Activated naive CD8-positive, alpha-beta T cell treated with anti-CD3 and anti-CD28 coated beads, Interleukin-2, amount 50 U/mL, for 24 hours (primary cell): ENCODE data around the gene ZBED5.
"Not testable (repeated sequence)": the region's sequence is repeated elsewhere in the genome, so short reads cannot be mapped to it uniquely, and the experiment has no call there.

Experiments
- ATAC-seq: fragments of 150-1000 bp; cut with Tn5 transposase; one replicate; pipeline ENCODE4 v1.10.0; 2021
- DNase-seq: peaks from one replicate; pipeline ENCODE4 v3.0.0; 2021
- H3K27ac Mint-ChIP-seq: one replicate; pipeline ENCODE4 v1.8.0; 2021; ENCODE audit warnings: mild to moderate bottlenecking, mixed read lengths
- H3K27me3 Mint-ChIP-seq: one replicate; pipeline ENCODE4 v1.8.0; 2021; ENCODE audit warnings: mixed read lengths
- H3K36me3 Mint-ChIP-seq: one replicate; pipeline ENCODE4 v1.8.0; 2021; ENCODE audit warnings: low read depth, mixed read lengths
- H3K4me1 Mint-ChIP-seq: one replicate; pipeline ENCODE4 v1.8.0; 2021; ENCODE audit warnings: mixed read lengths
- H3K4me3 Mint-ChIP-seq: one replicate; pipeline ENCODE4 v1.8.0; 2021; ENCODE audit warnings: mild to moderate bottlenecking, moderate library complexity, mixed read lengths
- H3K9me3 Mint-ChIP-seq: one replicate; pipeline ENCODE4 v1.8.0; 2021; ENCODE audit warnings: mixed read lengths

The ZBED5 gene

GRCh38 chr11:10891151-10891720 lies 33.4 kb upstream of the ZBED5 start:
- ATAC-seq (no peak), DNase-seq (no peak)
- H3K27ac Mint-ChIP-seq: no peak overlapping the region
- no peaks in the 10 kb centered on the region for H3K4me1 Mint-ChIP-seq
- peaks cover 4% of the 10 kb centered on the region for H3K36me3 Mint-ChIP-seq
- H3K4me3 Mint-ChIP-seq: no peak overlapping the region
- H3K27me3 Mint-ChIP-seq: no peaks in the 10 kb centered on the region
- peaks cover 12% of the 10 kb centered on the region for H3K9me3 Mint-ChIP-seq

DNA sequence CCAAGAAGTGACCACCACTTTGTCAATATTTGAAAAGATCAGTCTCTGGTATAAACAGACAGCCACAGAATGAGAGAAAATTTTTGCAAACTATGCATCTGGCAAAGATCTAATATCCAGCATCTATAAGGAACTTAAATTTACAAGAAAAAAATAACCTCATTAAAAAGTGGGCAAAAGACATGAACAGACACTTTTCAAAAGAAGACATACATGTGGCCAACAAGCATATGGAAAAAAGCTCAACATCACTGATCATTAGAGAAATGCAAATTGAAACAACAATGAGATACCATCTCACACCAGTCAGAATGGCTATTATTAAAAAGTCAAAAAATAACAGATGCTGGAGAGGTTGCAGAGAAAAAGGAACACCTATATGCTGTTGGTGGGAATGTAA lies 32.2 kb upstream of the ZBED5 start:
- H3K36me3 Mint-ChIP-seq, H3K27ac Mint-ChIP-seq, H3K4me1 Mint-ChIP-seq, H3K27me3 Mint-ChIP-seq, ATAC-seq, DNase-seq, H3K4me3 Mint-ChIP-seq: not testable (repeated sequence)
- H3K9me3 Mint-ChIP-seq: peaks cover 12% of the 10 kb centered on the region

DNA sequence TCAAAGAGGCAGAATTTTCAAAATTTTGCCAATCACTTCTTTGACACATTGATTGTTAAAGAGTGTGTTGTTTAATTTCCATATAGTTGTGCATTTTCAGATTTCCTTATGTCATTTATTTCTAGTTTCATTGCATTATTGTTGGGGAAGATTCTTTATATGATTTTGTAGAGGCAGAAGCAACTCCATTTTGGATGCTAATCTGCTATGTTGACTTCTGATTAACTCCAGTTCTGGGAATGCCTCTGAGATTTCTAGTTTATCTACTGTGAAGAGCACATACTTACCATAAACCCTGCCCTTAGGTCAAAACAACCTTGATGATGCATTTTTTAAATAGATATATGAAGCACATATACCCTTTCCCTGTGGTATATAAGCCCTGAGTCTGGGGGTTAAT lies 29.5 kb upstream of the ZBED5 start:
- Mint-ChIP-seq H3K36me3 (peaks cover 4% of the 10 kb centered on the region), H3K27me3 (no peaks in the 10 kb centered on the region), H3K27ac (no peak overlapping the region), H3K4me1 (no peaks in the 10 kb centered on the region), H3K4me3 (no peak overlapping the region), H3K9me3 (peaks cover 17% of the 10 kb centered on the region)
- ATAC-seq: no peak
- DNase-seq: no peak

- H3K27ac Mint-ChIP-seq: no peak overlapping the region
These were observed 28.9 kb upstream of the ZBED5 start for GRCh38 chr11:10886652-10887250.

GRCh38 chr11:10885703-10886363 lies 28.0 kb upstream of the ZBED5 start:
- H3K27me3 Mint-ChIP-seq: no peaks in the 10 kb centered on the region
- no peak overlapping the region for H3K4me3 Mint-ChIP-seq
- DNase-seq (no peak), ATAC-seq (no peak)
- H3K9me3 Mint-ChIP-seq: peaks cover 16% of the 10 kb centered on the region
- H3K4me1 Mint-ChIP-seq: no peaks in the 10 kb centered on the region
- no peak overlapping the region for H3K27ac Mint-ChIP-seq
- peaks cover 4% of the 10 kb centered on the region for H3K36me3 Mint-ChIP-seq

More at GRCh38 chr11:10886652-10887250, 28.9 kb upstream of the ZBED5 start:
- no peaks in the 10 kb centered on the region for H3K4me1 Mint-ChIP-seq
- H3K36me3 Mint-ChIP-seq: peaks cover 4% of the 10 kb centered on the region
- DNase-seq (no peak), ATAC-seq (no peak)
- H3K27me3 Mint-ChIP-seq: no peaks in the 10 kb centered on the region
- peaks cover 17% of the 10 kb centered on the region for H3K9me3 Mint-ChIP-seq
- no peak overlapping the region for H3K4me3 Mint-ChIP-seq

- H3K9me3 Mint-ChIP-seq, ATAC-seq, H3K4me1 Mint-ChIP-seq, H3K27me3 Mint-ChIP-seq, H3K27ac Mint-ChIP-seq, DNase-seq, H3K4me3 Mint-ChIP-seq, H3K36me3 Mint-ChIP-seq: not testable (repeated sequence)
These were observed 26.4 kb upstream of the ZBED5 start for GRCh38 chr11:10884292-10884691.

- peaks cover 4% of the 10 kb centered on the region for H3K9me3 Mint-ChIP-seq
- H3K36me3 Mint-ChIP-seq: no peaks in the 10 kb centered on the region
- H3K4me3 Mint-ChIP-seq: no peak overlapping the region
- H3K4me1 Mint-ChIP-seq: peaks cover 10% of the 10 kb centered on the region
- no peak for ATAC-seq
- DNase-seq: no peak
- no peak overlapping the region for H3K27ac Mint-ChIP-seq
- H3K27me3 Mint-ChIP-seq: no peaks in the 10 kb centered on the region
These were observed 24.0 kb upstream of the ZBED5 start for GRCh38 chr11:10881892-10882291.

DNA sequence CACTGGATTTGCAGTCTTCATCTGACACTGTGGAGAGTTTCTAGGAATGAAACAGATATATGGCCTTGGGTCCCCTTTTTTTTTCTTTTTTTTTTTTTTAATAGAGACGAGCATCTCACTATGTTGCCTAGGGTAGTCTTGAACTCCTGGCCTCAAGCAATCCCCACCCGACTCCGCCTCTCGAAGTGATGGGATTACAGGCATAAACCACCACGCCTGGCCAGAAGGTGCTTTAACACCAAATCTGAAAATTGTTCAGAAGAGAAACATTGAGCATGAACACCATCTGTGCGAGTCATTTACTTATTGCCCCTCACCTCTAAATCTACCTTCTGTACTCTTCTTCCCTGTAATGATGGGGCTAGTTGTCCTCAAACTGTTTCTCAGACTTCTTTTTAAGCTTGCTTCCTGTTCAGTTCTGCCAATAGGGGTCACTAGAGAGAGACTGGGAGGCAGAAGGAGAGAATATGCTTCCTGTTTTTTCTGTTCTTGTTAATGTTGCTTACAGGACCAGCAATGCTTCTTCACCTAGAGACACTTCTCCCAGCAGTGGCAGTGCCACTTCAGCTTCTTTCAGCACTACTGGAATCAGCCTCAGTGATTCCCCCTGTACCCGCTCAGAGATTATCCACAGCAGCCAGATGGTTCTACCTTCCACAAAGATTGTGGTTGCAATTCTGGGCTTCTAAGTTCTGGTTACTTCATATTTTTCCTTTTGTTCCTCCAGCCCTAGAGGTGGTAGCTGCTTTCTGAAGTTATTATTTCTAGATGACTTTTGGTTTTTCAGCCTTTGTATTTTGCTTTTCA lies 20.8 kb upstream of the ZBED5 start:
- Mint-ChIP-seq H3K36me3 (peaks cover 6% of the 10 kb centered on the region), H3K4me1 (peaks cover 10% of the 10 kb centered on the region), H3K9me3 (peaks cover 5% of the 10 kb centered on the region), H3K27ac (no peak overlapping the region), H3K4me3 (no peak overlapping the region), H3K27me3 (no peaks in the 10 kb centered on the region)
- ATAC-seq: peak; percentile 54
- DNase-seq: no peak

GRCh38 chr11:10876158-10876557 lies 18.3 kb upstream of the ZBED5 start:
- DNase-seq (no peak), ATAC-seq (no peak)
- Mint-ChIP-seq H3K36me3 (peaks cover 27% of the 10 kb centered on the region), H3K4me1 (peaks cover 11% of the 10 kb centered on the region), H3K27ac (no peak overlapping the region), H3K27me3 (no peaks in the 10 kb centered on the region), H3K9me3 (peaks cover 24% of the 10 kb centered on the region), H3K4me3 (no peak overlapping the region)

GRCh38 chr11:10875430-10876021 lies 17.7 kb upstream of the ZBED5 start:
- Mint-ChIP-seq H3K4me1 (peaks cover 12% of the 10 kb centered on the region), H3K27ac (no peak overlapping the region), H3K9me3 (peaks cover 25% of the 10 kb centered on the region), H3K27me3 (no peaks in the 10 kb centered on the region), H3K36me3 (peaks cover 29% of the 10 kb centered on the region), H3K4me3 (no peak overlapping the region)
- ATAC-seq (no peak), DNase-seq (no peak)

- Mint-ChIP-seq H3K9me3 (peaks cover 25% of the 10 kb centered on the region), H3K36me3 (peaks cover 29% of the 10 kb centered on the region), H3K27ac (no peak overlapping the region), H3K4me3 (no peak overlapping the region), H3K27me3 (no peaks in the 10 kb centered on the region), H3K4me1 (peaks cover 8% of the 10 kb centered on the region)
- DNase-seq (no peak), ATAC-seq (no peak)
These were observed 14.2 kb upstream of the ZBED5 start for GRCh38 chr11:10872097-10872496.

GRCh38 chr11:10868352-10868751 lies 10.5 kb upstream of the ZBED5 start:
- Mint-ChIP-seq H3K4me1 (peaks cover 18% of the 10 kb centered on the region), H3K36me3 (peaks cover 20% of the 10 kb centered on the region), H3K4me3 (no peak overlapping the region), H3K27ac (no peak overlapping the region), H3K9me3 (peaks cover 17% of the 10 kb centered on the region), H3K27me3 (no peaks in the 10 kb centered on the region)
- DNase-seq (no peak), ATAC-seq (peak; percentile 43)

DNA sequence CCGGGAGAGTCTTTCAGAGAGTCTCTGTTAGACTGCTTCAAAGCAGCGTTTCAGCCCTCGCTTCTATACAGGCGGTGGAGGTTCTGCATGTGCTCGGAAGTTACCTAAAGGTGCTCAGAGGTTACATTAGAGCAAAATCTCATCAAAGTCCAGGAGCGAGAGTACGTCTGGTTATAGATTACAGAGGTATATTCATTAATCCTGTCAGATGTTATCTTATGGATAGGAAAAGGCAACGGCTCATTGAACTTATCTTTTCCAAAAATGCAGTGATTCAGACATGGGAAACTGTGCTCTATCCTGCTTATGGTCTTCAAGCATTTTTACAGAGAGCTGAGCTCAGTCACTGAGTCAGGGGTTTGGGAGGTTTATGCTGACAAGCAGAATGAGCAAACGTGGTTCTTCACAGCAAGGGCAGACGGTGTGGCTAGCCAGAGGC lies 9.1 kb upstream of the ZBED5 start:
- H3K36me3 Mint-ChIP-seq: peaks cover 7% of the 10 kb centered on the region
- no peak overlapping the region for H3K4me3 Mint-ChIP-seq
- H3K9me3 Mint-ChIP-seq: peaks cover 7% of the 10 kb centered on the region
- no peak for DNase-seq
- H3K4me1 Mint-ChIP-seq: peaks cover 18% of the 10 kb centered on the region
- no peaks in the 10 kb centered on the region for H3K27me3 Mint-ChIP-seq
- H3K27ac Mint-ChIP-seq: no peak overlapping the region
- no peak for ATAC-seq

DNA sequence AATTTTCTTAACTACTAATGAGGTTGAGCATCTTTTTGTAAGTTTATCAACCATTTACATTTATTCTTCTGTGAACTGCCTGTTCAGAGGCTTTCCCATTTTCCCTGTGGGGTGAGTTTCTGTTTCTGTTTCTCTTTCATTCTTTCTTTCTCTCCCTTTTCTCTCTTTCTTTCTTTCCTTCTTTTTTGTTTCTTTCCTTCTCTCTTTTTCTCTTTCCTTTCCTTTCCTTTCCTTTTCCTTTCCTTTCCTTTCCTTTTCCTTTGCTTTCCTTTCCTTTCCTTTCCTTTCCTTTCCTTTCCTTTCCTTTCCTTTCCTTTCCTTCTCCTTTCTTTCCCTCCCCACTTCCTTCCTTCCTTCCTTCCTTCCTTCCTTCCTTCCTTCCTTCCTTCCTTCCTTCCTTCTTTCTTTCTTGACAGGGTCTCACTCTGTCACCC lies 8.0 kb upstream of the ZBED5 start:
- Mint-ChIP-seq H3K36me3 (no peaks in the 10 kb centered on the region), H3K27ac (peak overlapping the region; percentile 46), H3K27me3 (no peaks in the 10 kb centered on the region), H3K4me1 (peaks cover 18% of the 10 kb centered on the region), H3K9me3 (no peaks in the 10 kb centered on the region), H3K4me3 (no peak overlapping the region)
- no peak for DNase-seq
- ATAC-seq: no peak
